OCI-LY3 (cell line): Measurements from ENCODE around the gene LMO7.

ENCODE experiments used
- CTCF ChIP-seq: fragments of 200-600, 300-600 bp; sonication (generic); IDR thresholded peaks from 2 replicates; pipeline ENCODE4 v1.5.1; 2014; ENCODE audit warnings: antibody characterized with exemption, low read length, low read depth
- EZH2phosphoT487 ChIP-seq: fragments of 200-600 bp; shearing (Covaris generic); IDR thresholded peaks from 2 replicates; pipeline ENCODE4 v1.6.1; 2018; ENCODE audit warnings: antibody characterized with exemption, mixed run types, low read depth

- TF ChIP-seq CTCF: no peak
- no peak for TF ChIP-seq EZH2phosphoT487
Measured at GRCh38 chr13:75779393-75779792, 143.3 kb downstream of the LMO7 start.
